Mesothelial cell of epicardium (in vitro differentiated cells): ENCODE data around the gene IRAK4. TPM values are rescaled to one million over a fixed set of nuclear protein-coding genes. Genes with fewer than 3 reads are reported as not detected.

Experiments
- DNase-seq, 2 experiments: peaks; one replicate each; pipeline ENCODE4 v3.0.0; 2021; ENCODE audit warnings: low spot score in 2 of 2; ENCODE audit not compliant: unreplicated experiment in 2 of 2
- H3K27ac Mint-ChIP-seq: 2 replicates; pipeline ENCODE4 v1.8.0; 2021; ENCODE audit warnings: mixed read lengths
- H3K27me3 Mint-ChIP-seq: 2 replicates; pipeline ENCODE4 v1.8.0; 2021; ENCODE audit warnings: low read depth, mixed read lengths
- H3K36me3 Mint-ChIP-seq: 2 replicates; pipeline ENCODE4 v1.8.0; 2021; ENCODE audit warnings: mixed read lengths
- H3K4me1 Mint-ChIP-seq: 2 replicates; pipeline ENCODE4 v1.8.0; 2021; ENCODE audit warnings: mixed read lengths
- H3K4me3 Mint-ChIP-seq: 2 replicates; pipeline ENCODE4 v1.8.0; 2021; ENCODE audit warnings: mild to moderate bottlenecking, moderate library complexity, mixed read lengths
- H3K9me3 Mint-ChIP-seq: 2 replicates; pipeline ENCODE4 v1.8.0; 2021; ENCODE audit warnings: mixed read lengths
- CTCF ChIP-seq: fragments of 200-600 bp; sonication (generic); IDR thresholded peaks from one replicate; pipeline ENCODE4 v1.5.0; 2021; ENCODE audit warnings: antibody characterized with exemption; ENCODE audit not compliant: unreplicated experiment
- total RNA-seq: library from RNA; stranded (reverse); gene quantifications from 3 replicates; pipeline ENCODE4 v1.2.1, GENCODE V29; 2021

IRAK4 gene
- total RNA-seq, 1 donor from 2014 or later: 6.1 TPM

- Mint-ChIP-seq H3K27me3 (no peaks in the 10 kb centered on the region), H3K36me3 (peaks cover 5% of the 10 kb centered on the region), H3K9me3 (peaks cover 4% of the 10 kb centered on the region), H3K4me1 (peaks cover 2% of the 10 kb centered on the region), H3K4me3 (no peak overlapping the region), H3K27ac (no peak overlapping the region)
- no peak for DNase-seq
- no peak for TF ChIP-seq CTCF
These were observed 7.5 kb downstream of the IRAK4 start for GRCh38 chr12:43766291-43766690.

GRCh38 chr12:43776498-43776897 is 17.7 kb downstream of the IRAK4 start:
- Mint-ChIP-seq H3K36me3 (peaks cover 2% of the 10 kb centered on the region), H3K9me3 (no peaks in the 10 kb centered on the region), H3K4me3 (no peak overlapping the region), H3K4me1 (no peaks in the 10 kb centered on the region), H3K27ac (no peak overlapping the region), H3K27me3 (no peaks in the 10 kb centered on the region)
- no peak for DNase-seq
- no peak for TF ChIP-seq CTCF

- Mint-ChIP-seq H3K36me3 (peaks cover 4% of the 10 kb centered on the region), H3K27ac (no peak overlapping the region), H3K27me3 (no peaks in the 10 kb centered on the region), H3K9me3 (no peaks in the 10 kb centered on the region), H3K4me3 (no peak overlapping the region), H3K4me1 (no peaks in the 10 kb centered on the region)
- TF ChIP-seq CTCF: no peak
- DNase-seq: no peak
These were observed 28.3 kb downstream of the IRAK4 start for GRCh38 chr12:43786899-43787693.

GRCh38 chr12:43789941-43790340 is 31.2 kb downstream of the IRAK4 start:
- Mint-ChIP-seq H3K4me3 (no peak overlapping the region), H3K27me3 (no peaks in the 10 kb centered on the region), H3K27ac (no peak overlapping the region), H3K36me3 (peaks cover 10% of the 10 kb centered on the region), H3K4me1 (no peaks in the 10 kb centered on the region), H3K9me3 (no peaks in the 10 kb centered on the region)
- no peak for TF ChIP-seq CTCF
- DNase-seq: no peak

- Mint-ChIP-seq H3K4me1 (no peaks in the 10 kb centered on the region), H3K27me3 (no peaks in the 10 kb centered on the region), H3K4me3 (no peak overlapping the region), H3K9me3 (no peaks in the 10 kb centered on the region), H3K27ac (no peak overlapping the region), H3K36me3 (peaks cover 24% of the 10 kb centered on the region)
- no peak for DNase-seq
- TF ChIP-seq CTCF: no peak
These were observed 37.0 kb downstream of the IRAK4 start for GRCh38 chr12:43795716-43796280.
